VCaP (cell line): Measurements from ENCODE around the gene TMEM30A.

Experiments used
- H3K27ac ChIP-seq: fragments of 450-650 bp; 2 replicates; pipeline ENCODE4 v1.5.1; 2017
- CTCF ChIP-seq: fragments of 450-650 bp; conservative IDR thresholded peaks from 2 replicates; pipeline ENCODE4 v1.5.1; 2017; ENCODE audit warnings: mild to moderate bottlenecking, moderate library complexity

Gene TMEM30A

GRCh38 chr6:75282706-75283105 lies 1.9 kb downstream of the TMEM30A start:
- TF ChIP-seq CTCF: no peak
- H3K27ac ChIP-seq: peak overlapping the region; percentile 89; the same call in 1 of the 2 replicates

GRCh38 chr6:75281653-75282052 lies 2.9 kb downstream of the TMEM30A start:
- no peak overlapping the region for H3K27ac ChIP-seq
- no peak for TF ChIP-seq CTCF

GRCh38 chr6:75280131-75280855 lies 4.3 kb downstream of the TMEM30A start:
- no peak for TF ChIP-seq CTCF
- H3K27ac ChIP-seq: no peak overlapping the region

- no peak for TF ChIP-seq CTCF
- H3K27ac ChIP-seq: no peak overlapping the region
Measured at GRCh38 chr6:75279418-75279817, 5.2 kb downstream of the TMEM30A start.

- TF ChIP-seq CTCF: no peak
- no peak overlapping the region for H3K27ac ChIP-seq
Measured at GRCh38 chr6:75278474-75279077, 6.0 kb downstream of the TMEM30A start.

GRCh38 chr6:75275067-75275466 lies 9.5 kb downstream of the TMEM30A start:
- TF ChIP-seq CTCF: no peak
- H3K27ac ChIP-seq: no peak overlapping the region

GRCh38 chr6:75273009-75273408 lies 11.6 kb downstream of the TMEM30A start:
- no peak overlapping the region for H3K27ac ChIP-seq
- no peak for TF ChIP-seq CTCF
